GM23338 (cell line): ENCODE results near the gene ALDH1A2. TPM values are rescaled to one million over a fixed set of nuclear protein-coding genes. Genes with fewer than 3 reads are reported as not detected.

Experiments
- ATAC-seq: fragments of 200-7000 bp; cut with Tn5 transposase; 3 replicates; pipeline ENCODE4 v1.9.1; 2020
- DNase-seq: peaks from one replicate; pipeline ENCODE4 v3.0.0-alpha.2; 2015; ENCODE audit warnings: low spot score
- H2AFZ ChIP-seq: fragments of 200-600 bp; sonication (generic); 2 replicates; pipeline ENCODE4 v1.8.0; 2016; ENCODE audit warnings: antibody characterized with exemption, mild to moderate bottlenecking, moderate library complexity
- H3F3A ChIP-seq: fragments of 200-600 bp; sonication (generic); replicated peaks from 2 replicates; pipeline ENCODE4 v1.8.0; 2017; ENCODE audit warnings: antibody characterized with exemption, mixed run types, low read depth
- H3K27ac ChIP-seq: fragments of 200-600 bp; sonication (generic); 2 replicates; pipeline ENCODE4 v1.6.1; 2016; ENCODE audit warnings: low read depth
- H3K27me3 ChIP-seq: fragments of 200-600 bp; sonication (generic); 2 replicates; pipeline ENCODE4 v1.8.0; 2016; ENCODE audit warnings: mild to moderate bottlenecking, mixed run types, moderate library complexity; ENCODE audit not compliant: insufficient read depth
- H3K36me3 ChIP-seq: fragments of 200-600 bp; sonication (generic); 2 replicates; pipeline ENCODE4 v1.8.0; 2016; ENCODE audit warnings: mild to moderate bottlenecking; ENCODE audit not compliant: insufficient read depth
- H3K4me1 ChIP-seq: fragments of 200-600 bp; sonication (generic); 2 replicates; pipeline ENCODE4 v1.8.0; 2016; ENCODE audit warnings: mild to moderate bottlenecking, moderate library complexity; ENCODE audit not compliant: insufficient read depth
- H3K4me2 ChIP-seq: fragments of 200-600 bp; sonication (generic); 2 replicates; pipeline ENCODE4 v1.7.1; 2017; ENCODE audit warnings: mixed run types
- H3K4me3 ChIP-seq: fragments of 200-600 bp; sonication (generic); 2 replicates; pipeline ENCODE4 v1.6.1; 2016; ENCODE audit warnings: mixed run types
- H3K79me2 ChIP-seq: fragments of 200-600 bp; sonication (generic); replicated peaks from 2 replicates; pipeline ENCODE4 v1.8.0; 2017; ENCODE audit warnings: mild to moderate bottlenecking; ENCODE audit not compliant: insufficient read depth
- H3K9me2 ChIP-seq: fragments of 200-600 bp; sonication (generic); 2 replicates; pipeline ENCODE4 v1.8.0; 2017; ENCODE audit not compliant: insufficient read depth
- H4K20me1 ChIP-seq: fragments of 200-600 bp; sonication (generic); replicated peaks from 2 replicates; pipeline ENCODE4 v1.8.0; 2017; ENCODE audit warnings: mild to moderate bottlenecking; ENCODE audit not compliant: insufficient read depth
- H3K27ac Mint-ChIP-seq: 2 replicates; pipeline ENCODE4 v1.8.0; 2020; ENCODE audit warnings: inconsistent platforms, mild to moderate bottlenecking, moderate library complexity, mixed read lengths
- H3K27me3 Mint-ChIP-seq: 3 replicates; pipeline ENCODE4 v1.8.0; 2022; ENCODE audit warnings: low read depth, mild to moderate bottlenecking, moderate library complexity, mixed read lengths, inconsistent platforms; ENCODE audit not compliant: insufficient read depth, poor library complexity
- H3K36me3 Mint-ChIP-seq: 3 replicates; pipeline ENCODE4 v1.8.0; 2021; ENCODE audit warnings: low read depth, mild to moderate bottlenecking, inconsistent platforms, moderate library complexity, mixed read lengths
- H3K4me1 Mint-ChIP-seq: 3 replicates; pipeline ENCODE4 v1.8.0; 2020; ENCODE audit warnings: mild to moderate bottlenecking, inconsistent platforms, mixed read lengths
- H3K4me3 Mint-ChIP-seq: 3 replicates; pipeline ENCODE4 v1.8.0; 2021; ENCODE audit warnings: moderate library complexity, mild to moderate bottlenecking, inconsistent platforms, mixed read lengths
- H3K9me3 Mint-ChIP-seq: 3 replicates; pipeline ENCODE4 v1.8.0; 2020; ENCODE audit warnings: moderate library complexity, mild to moderate bottlenecking, inconsistent platforms, mixed read lengths
- CREB1 ChIP-seq: fragments of 250-450 bp; sonication (Bioruptor Pico); IDR thresholded peaks from 2 replicates; pipeline ENCODE4 v1.5.0; 2020; ENCODE audit warnings: low read depth, mild to moderate bottlenecking, moderate library complexity
- EZH2 ChIP-seq: fragments of 200-600 bp; sonication (generic); IDR thresholded peaks from one replicate; pipeline ENCODE4 v1.8.0; 2017; ENCODE audit warnings: antibody characterized with exemption, mild to moderate bottlenecking, low read depth; ENCODE audit not compliant: unreplicated experiment
- EZH2phosphoT487 ChIP-seq: fragments of 200-600 bp; sonication (generic); IDR thresholded peaks from one replicate; pipeline ENCODE4 v1.8.1; 2018; ENCODE audit warnings: antibody characterized with exemption; ENCODE audit not compliant: unreplicated experiment
- JUNB ChIP-seq: IDR thresholded peaks from one replicate; pipeline ENCODE4 v1.6.1; 2016; ENCODE audit warnings: antibody characterized with exemption; ENCODE audit not compliant: unreplicated experiment
- NANOG ChIP-seq: IDR thresholded peaks from 2 replicates; pipeline ENCODE4 v1.6.1; 2016; ENCODE audit warnings: antibody characterized with exemption, borderline replicate concordance
- POLR2AphosphoS5 ChIP-seq: IDR thresholded peaks from 2 replicates; pipeline ENCODE4 v1.6.1; 2016; ENCODE audit warnings: antibody characterized with exemption, low read depth
- STAT1 ChIP-seq: IDR thresholded peaks from one replicate; pipeline ENCODE4 v1.6.1; 2016; ENCODE audit warnings: antibody characterized with exemption; ENCODE audit not compliant: unreplicated experiment
- ZNF114 ChIP-seq: fragments of 250-450 bp; sonication (Bioruptor Pico); IDR thresholded peaks from 2 replicates; pipeline ENCODE4 v1.5.0; 2020; ENCODE audit warnings: mild to moderate bottlenecking, moderate library complexity
- ZNF331 ChIP-seq: fragments of 250-450 bp; sonication (Bioruptor Pico); IDR thresholded peaks from 2 replicates; pipeline ENCODE4 v1.5.0; 2020; ENCODE audit warnings: low read depth, mild to moderate bottlenecking, moderate library complexity
- polyA plus RNA-seq: library from polyadenylated mRNA; unstranded; fragments of >200 nt; fragmentation: Nextera tagmentation; extraction: Ambion mirVana; gene quantifications from 2 replicates; pipeline ENCODE4 v1.2.1, GENCODE V29; 2016
- total RNA-seq: library from RNA; depleted of rRNA; stranded (reverse); fragments of >200 nt; shearing (Covaris generic); gene quantifications from 2 replicates; pipeline ENCODE4 v1.2.3, GENCODE V29; 2014
- TF ChIP-seq, protein P1 (sequence below): IDR thresholded peaks from one replicate; pipeline ENCODE4 v1.6.1; 2018; ENCODE audit warnings: antibody characterized with exemption; ENCODE audit not compliant: unreplicated experiment
- TF ChIP-seq, protein P2 (sequence below): fragments of 250-450 bp; sonication (Bioruptor Pico); IDR thresholded peaks from 2 replicates; pipeline ENCODE4 v1.5.0; 2020; ENCODE audit warnings: mild to moderate bottlenecking, moderate library complexity
- TF ChIP-seq, protein P3 (sequence below), 2 experiments: fragments of 200-600 bp in 1 of 2; sonication (generic) in 1 of 2; conservative IDR thresholded peaks; 2 replicates each; pipeline versions ENCODE4 v1.5.1 to v1.6.1; 2016 to 2017; ENCODE audit warnings: antibody characterized with exemption in 2 of 2, low read depth in 2 of 2, mild to moderate bottlenecking in 2 of 2, moderate library complexity in 1 of 2
- TF ChIP-seq, protein P4 (sequence below): IDR thresholded peaks from 2 replicates; pipeline ENCODE4 v1.6.1; 2016; ENCODE audit warnings: antibody characterized with exemption

ALDH1A2 gene
- total and polyA plus RNA-seq, 2 experiments from 2014 or later, result 0.80 TPM; not detected in 1

DNA sequence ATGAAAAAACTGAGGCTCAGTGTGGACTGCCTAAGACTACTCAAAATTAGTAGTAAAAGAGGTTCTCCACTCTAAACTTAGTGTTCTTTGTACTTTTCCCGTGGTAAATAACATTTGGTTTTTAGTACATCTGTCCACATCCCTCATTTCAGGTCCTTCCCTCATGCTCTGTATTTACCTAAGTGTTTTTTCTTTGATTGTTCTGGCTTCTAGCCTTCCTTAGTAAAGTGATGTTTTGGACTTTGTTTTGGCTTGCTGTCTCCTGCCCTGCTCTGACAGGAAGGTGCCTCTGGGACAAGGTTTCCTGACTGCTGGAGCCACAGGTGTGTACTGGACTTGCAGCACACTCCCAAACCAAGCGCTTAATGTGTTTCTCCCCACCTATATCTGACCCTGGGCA lies 29.9 kb upstream of the ALDH1A2 start (continued):
- TF ChIP-seq CREB1 (CRISPR knock-in tag), result no peak

DNA sequence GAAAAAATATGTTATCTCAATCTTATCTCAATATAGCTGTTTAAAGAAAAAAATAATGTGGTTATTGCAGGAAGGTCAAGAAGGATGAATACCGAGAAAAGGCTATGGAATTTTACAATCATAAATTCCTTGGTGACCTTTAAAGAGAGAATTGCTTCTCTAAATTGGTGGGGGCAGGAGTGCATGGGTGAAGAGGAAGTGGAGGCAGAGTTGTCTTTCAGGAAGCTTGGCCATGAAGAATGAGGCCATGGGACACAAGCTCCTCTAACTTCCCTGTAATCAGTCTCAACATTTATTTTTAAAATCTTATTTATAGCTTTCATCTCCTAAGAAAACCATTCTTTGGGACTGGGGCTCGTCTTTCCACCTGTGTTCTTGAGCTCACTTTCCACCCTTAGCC lies 22.4 kb upstream of the ALDH1A2 start:
- Histone ChIP-seq H3K79me2 (no peaks in the 10 kb centered on the region), H3K4me2 (no peak overlapping the region), H3K9me2 (no peaks in the 10 kb centered on the region; the same call in none of the 2 replicates), H3K4me3 (no peak overlapping the region), H4K20me1 (no peaks in the 10 kb centered on the region), H3K4me1 (no peaks in the 10 kb centered on the region), H3F3A (no peaks in the 10 kb centered on the region), H3K27ac (no peak overlapping the region), H3K36me3 (no peaks in the 10 kb centered on the region), H2AFZ (no peak overlapping the region), H3K27me3 (no peaks in the 10 kb centered on the region)
- Mint-ChIP-seq H3K36me3 (no peaks in the 10 kb centered on the region), H3K4me1 (no peaks in the 10 kb centered on the region), H3K9me3 (no peaks in the 10 kb centered on the region), H3K4me3 (no peak overlapping the region), H3K27ac (no peak overlapping the region), H3K27me3 (no peaks in the 10 kb centered on the region)
- ATAC-seq, result no peak
- DNase-seq, result no peak
- TF ChIP-seq JUNB (no peak), ZNF114 (CRISPR knock-in tag) (no peak), ZNF331 (CRISPR knock-in tag) (no peak), STAT1 (no peak), POLR2AphosphoS5 (no peak), EZH2phosphoT487 (no peak), EZH2 (no peak), CREB1 (CRISPR knock-in tag) (no peak), NANOG (no peak)
- TF ChIP-seq, protein P1, sequence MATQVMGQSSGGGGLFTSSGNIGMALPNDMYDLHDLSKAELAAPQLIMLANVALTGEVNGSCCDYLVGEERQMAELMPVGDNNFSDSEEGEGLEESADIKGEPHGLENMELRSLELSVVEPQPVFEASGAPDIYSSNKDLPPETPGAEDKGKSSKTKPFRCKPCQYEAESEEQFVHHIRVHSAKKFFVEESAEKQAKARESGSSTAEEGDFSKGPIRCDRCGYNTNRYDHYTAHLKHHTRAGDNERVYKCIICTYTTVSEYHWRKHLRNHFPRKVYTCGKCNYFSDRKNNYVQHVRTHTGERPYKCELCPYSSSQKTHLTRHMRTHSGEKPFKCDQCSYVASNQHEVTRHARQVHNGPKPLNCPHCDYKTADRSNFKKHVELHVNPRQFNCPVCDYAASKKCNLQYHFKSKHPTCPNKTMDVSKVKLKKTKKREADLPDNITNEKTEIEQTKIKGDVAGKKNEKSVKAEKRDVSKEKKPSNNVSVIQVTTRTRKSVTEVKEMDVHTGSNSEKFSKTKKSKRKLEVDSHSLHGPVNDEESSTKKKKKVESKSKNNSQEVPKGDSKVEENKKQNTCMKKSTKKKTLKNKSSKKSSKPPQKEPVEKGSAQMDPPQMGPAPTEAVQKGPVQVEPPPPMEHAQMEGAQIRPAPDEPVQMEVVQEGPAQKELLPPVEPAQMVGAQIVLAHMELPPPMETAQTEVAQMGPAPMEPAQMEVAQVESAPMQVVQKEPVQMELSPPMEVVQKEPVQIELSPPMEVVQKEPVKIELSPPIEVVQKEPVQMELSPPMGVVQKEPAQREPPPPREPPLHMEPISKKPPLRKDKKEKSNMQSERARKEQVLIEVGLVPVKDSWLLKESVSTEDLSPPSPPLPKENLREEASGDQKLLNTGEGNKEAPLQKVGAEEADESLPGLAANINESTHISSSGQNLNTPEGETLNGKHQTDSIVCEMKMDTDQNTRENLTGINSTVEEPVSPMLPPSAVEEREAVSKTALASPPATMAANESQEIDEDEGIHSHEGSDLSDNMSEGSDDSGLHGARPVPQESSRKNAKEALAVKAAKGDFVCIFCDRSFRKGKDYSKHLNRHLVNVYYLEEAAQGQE, result no peak
- TF ChIP-seq, protein P2, sequence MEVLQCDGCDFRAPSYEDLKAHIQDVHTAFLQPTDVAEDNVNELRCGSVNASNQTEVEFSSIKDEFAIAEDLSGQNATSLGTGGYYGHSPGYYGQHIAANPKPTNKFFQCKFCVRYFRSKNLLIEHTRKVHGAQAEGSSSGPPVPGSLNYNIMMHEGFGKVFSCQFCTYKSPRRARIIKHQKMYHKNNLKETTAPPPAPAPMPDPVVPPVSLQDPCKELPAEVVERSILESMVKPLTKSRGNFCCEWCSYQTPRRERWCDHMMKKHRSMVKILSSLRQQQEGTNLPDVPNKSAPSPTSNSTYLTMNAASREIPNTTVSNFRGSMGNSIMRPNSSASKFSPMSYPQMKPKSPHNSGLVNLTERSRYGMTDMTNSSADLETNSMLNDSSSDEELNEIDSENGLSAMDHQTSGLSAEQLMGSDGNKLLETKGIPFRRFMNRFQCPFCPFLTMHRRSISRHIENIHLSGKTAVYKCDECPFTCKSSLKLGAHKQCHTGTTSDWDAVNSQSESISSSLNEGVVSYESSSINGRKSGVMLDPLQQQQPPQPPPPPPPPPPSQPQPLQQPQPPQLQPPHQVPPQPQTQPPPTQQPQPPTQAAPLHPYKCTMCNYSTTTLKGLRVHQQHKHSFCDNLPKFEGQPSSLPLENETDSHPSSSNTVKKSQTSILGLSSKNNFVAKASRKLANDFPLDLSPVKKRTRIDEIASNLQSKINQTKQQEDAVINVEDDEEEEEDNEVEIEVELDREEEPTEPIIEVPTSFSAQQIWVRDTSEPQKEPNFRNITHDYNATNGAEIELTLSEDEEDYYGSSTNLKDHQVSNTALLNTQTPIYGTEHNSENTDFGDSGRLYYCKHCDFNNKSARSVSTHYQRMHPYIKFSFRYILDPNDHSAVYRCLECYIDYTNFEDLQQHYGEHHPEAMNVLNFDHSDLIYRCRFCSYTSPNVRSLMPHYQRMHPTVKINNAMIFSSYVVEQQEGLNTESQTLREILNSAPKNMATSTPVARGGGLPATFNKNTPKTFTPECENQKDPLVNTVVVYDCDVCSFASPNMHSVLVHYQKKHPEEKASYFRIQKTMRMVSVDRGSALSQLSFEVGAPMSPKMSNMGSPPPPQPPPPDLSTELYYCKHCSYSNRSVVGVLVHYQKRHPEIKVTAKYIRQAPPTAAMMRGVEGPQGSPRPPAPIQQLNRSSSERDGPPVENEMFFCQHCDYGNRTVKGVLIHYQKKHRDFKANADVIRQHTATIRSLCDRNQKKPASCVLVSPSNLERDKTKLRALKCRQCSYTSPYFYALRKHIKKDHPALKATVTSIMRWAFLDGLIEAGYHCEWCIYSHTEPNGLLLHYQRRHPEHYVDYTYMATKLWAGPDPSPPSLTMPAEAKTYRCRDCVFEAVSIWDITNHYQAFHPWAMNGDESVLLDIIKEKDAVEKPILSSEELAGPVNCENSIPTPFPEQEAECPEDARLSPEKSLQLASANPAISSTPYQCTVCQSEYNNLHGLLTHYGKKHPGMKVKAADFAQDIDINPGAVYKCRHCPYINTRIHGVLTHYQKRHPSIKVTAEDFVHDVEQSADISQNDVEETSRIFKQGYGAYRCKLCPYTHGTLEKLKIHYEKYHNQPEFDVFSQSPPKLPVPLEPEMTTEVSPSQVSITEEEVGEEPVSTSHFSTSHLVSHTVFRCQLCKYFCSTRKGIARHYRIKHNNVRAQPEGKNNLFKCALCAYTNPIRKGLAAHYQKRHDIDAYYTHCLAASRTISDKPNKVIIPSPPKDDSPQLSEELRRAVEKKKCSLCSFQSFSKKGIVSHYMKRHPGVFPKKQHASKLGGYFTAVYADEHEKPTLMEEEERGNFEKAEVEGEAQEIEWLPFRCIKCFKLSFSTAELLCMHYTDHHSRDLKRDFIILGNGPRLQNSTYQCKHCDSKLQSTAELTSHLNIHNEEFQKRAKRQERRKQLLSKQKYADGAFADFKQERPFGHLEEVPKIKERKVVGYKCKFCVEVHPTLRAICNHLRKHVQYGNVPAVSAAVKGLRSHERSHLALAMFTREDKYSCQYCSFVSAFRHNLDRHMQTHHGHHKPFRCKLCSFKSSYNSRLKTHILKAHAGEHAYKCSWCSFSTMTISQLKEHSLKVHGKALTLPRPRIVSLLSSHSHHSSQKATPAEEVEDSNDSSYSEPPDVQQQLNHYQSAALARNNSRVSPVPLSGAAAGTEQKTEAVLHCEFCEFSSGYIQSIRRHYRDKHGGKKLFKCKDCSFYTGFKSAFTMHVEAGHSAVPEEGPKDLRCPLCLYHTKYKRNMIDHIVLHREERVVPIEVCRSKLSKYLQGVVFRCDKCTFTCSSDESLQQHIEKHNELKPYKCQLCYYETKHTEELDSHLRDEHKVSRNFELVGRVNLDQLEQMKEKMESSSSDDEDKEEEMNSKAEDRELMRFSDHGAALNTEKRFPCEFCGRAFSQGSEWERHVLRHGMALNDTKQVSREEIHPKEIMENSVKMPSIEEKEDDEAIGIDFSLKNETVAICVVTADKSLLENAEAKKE (CRISPR knock-in tag), result no peak
- TF ChIP-seq, protein P3, sequence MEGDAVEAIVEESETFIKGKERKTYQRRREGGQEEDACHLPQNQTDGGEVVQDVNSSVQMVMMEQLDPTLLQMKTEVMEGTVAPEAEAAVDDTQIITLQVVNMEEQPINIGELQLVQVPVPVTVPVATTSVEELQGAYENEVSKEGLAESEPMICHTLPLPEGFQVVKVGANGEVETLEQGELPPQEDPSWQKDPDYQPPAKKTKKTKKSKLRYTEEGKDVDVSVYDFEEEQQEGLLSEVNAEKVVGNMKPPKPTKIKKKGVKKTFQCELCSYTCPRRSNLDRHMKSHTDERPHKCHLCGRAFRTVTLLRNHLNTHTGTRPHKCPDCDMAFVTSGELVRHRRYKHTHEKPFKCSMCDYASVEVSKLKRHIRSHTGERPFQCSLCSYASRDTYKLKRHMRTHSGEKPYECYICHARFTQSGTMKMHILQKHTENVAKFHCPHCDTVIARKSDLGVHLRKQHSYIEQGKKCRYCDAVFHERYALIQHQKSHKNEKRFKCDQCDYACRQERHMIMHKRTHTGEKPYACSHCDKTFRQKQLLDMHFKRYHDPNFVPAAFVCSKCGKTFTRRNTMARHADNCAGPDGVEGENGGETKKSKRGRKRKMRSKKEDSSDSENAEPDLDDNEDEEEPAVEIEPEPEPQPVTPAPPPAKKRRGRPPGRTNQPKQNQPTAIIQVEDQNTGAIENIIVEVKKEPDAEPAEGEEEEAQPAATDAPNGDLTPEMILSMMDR (conservative IDR thresholded peaks at IDR 0.05; ENCODE audit: low read depth in 2 of 2), result no peak
- TF ChIP-seq, protein P4, sequence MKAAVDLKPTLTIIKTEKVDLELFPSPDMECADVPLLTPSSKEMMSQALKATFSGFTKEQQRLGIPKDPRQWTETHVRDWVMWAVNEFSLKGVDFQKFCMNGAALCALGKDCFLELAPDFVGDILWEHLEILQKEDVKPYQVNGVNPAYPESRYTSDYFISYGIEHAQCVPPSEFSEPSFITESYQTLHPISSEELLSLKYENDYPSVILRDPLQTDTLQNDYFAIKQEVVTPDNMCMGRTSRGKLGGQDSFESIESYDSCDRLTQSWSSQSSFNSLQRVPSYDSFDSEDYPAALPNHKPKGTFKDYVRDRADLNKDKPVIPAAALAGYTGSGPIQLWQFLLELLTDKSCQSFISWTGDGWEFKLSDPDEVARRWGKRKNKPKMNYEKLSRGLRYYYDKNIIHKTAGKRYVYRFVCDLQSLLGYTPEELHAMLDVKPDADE, result no peak
